ENCODE data around the gene CABLES2.

The CABLES2 gene

GRCh38 chr20:62444286-62444685 lies 37.2 kb upstream of the CABLES2 start:
- no peaks in the 10 kb centered on the region for H3K9me3 Mint-ChIP-seq
- no peaks in the 10 kb centered on the region for H3K36me3 Mint-ChIP-seq
- no peak for ATAC-seq
- H3K4me3 Mint-ChIP-seq = no peak overlapping the region
- H3K27ac Mint-ChIP-seq = no peak overlapping the region
- no peak for DNase-seq (ENCODE audit: low spot score in 2 of 2)
- no peaks in the 10 kb centered on the region for H3K4me1 Mint-ChIP-seq

GRCh38 chr20:62441987-62442539 lies 35.0 kb upstream of the CABLES2 start:
- H3K9me3 Mint-ChIP-seq = no peaks in the 10 kb centered on the region
- H3K4me3 Mint-ChIP-seq = no peak overlapping the region
- H3K27ac Mint-ChIP-seq = no peak overlapping the region
- DNase-seq (ENCODE audit: low spot score in 2 of 2) = no peak
- no peaks in the 10 kb centered on the region for H3K4me1 Mint-ChIP-seq
- ATAC-seq = no peak
- no peaks in the 10 kb centered on the region for H3K36me3 Mint-ChIP-seq

DNA sequence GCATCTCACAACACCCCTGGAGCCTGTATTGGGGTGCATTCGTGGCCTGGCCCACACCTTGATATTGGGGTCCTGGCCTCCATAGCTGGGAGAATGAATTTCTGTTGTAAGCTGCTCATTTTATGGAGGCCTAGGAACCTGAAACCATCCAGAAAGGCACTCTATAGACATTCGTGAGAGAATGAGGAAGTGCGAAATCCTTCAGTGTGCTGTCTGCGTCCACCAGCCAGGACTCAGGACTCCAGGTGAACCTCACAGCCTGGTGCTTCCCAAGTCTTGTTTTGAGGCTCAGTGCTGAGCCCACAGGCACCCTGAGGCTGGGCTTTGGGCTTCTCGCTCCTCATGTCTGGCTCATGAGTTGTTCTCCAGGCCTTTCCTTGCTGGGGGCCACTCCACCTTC lies 32.1 kb upstream of the CABLES2 start:
- Mint-ChIP-seq H3K4me1 (no peaks in the 10 kb centered on the region), H3K36me3 (no peaks in the 10 kb centered on the region), H3K4me3 (no peak overlapping the region), H3K9me3 (no peaks in the 10 kb centered on the region), H3K27ac (no peak overlapping the region)
- DNase-seq (ENCODE audit: low spot score in 2 of 2) (no peak), ATAC-seq (no peak)

DNA sequence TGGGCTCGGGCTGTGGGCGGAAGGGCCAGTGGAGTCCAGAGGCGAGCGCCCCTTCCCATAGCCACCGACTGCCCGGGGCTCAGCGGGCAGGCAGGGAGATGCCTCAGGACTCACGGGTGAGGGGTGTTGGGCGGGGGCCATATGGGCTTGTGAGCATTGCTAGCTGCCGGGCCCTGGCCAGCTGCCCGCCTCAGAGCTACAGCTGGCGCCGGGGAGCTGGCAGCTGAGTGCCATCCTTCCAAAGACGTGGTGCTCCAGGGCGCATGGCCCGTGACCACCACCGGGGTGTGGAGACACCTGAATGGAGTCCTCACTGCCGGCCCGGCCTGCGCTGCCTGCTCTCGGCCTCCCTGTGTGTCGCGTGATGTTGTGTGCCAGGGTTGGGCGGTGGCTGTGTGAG lies 30.8 kb upstream of the CABLES2 start:
- Mint-ChIP-seq H3K27ac (no peak overlapping the region), H3K9me3 (no peaks in the 10 kb centered on the region), H3K36me3 (no peaks in the 10 kb centered on the region), H3K4me3 (no peak overlapping the region), H3K4me1 (no peaks in the 10 kb centered on the region)
- no peak for DNase-seq (ENCODE audit: low spot score in 2 of 2)
- ATAC-seq = no peak

DNA sequence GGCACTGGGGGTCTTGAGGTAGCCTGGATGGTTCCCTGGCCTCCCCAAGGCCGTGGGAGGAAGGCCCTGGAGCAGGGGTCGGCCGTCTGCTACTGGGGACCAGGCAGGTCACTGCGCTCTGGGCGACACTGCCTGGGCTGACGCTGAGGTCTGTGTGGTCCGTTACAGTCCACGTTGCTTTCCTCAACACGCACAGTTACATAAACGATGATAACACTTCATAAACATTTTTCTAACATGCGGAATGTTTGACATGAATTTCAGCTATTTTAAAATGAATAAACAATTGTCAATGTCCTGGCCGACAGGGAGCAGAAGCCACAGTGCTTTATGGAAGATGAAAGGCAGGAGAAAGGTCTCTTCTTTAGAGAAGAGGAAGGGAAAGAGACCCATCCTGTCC lies 30.4 kb upstream of the CABLES2 start:
- Mint-ChIP-seq H3K4me1 (no peaks in the 10 kb centered on the region), H3K36me3 (no peaks in the 10 kb centered on the region), H3K4me3 (no peak overlapping the region), H3K9me3 (no peaks in the 10 kb centered on the region), H3K27ac (no peak overlapping the region)
- DNase-seq (ENCODE audit: low spot score in 2 of 2) (no peak), ATAC-seq (no peak)

GRCh38 chr20:62436692-62437091 lies 29.6 kb upstream of the CABLES2 start:
- H3K9me3 Mint-ChIP-seq = no peaks in the 10 kb centered on the region
- ATAC-seq = no peak
- H3K27ac Mint-ChIP-seq = no peak overlapping the region
- H3K36me3 Mint-ChIP-seq = no peaks in the 10 kb centered on the region
- no peak overlapping the region for H3K4me3 Mint-ChIP-seq
- no peak for DNase-seq (ENCODE audit: low spot score in 2 of 2)
- H3K4me1 Mint-ChIP-seq = no peaks in the 10 kb centered on the region

DNA sequence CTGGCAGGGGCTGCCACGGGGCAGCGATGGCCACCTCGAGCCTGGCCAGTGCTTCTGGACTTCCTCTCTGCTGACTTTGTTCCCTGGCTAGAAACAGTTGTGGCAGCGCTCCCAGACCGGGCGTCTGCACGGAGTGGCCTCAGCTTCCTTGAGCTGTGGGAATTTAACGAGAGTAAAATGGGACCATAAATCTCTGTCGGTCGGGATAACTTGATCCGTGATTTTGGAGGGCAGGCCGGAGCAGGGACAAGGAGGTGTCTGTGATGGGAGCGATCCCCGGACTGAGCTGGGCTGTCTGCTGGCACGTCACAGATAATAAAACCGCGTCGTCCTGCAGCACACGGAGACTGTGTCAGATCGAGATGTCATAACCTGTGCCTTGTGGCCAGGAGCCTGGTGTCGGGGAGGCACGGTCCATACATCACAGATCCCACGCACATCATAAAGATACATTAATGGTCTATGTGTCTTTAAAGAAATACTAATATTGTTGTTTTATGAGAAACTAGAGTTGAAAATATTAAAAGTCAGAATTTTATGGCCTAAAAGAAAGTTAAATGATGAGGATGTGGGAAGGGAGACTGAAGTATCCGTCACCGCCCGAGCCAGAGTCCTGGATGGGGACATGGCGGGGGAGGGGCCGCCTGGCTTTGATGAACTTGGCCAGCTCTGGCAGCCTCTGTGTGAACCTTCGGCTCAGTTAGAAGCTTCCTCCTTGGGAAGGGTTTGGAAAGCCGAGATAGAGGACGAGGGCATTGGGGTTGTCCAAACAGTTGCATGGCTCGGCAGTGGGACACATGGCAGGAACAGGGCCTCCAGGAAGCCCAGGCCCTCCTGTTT lies 26.8 kb upstream of the CABLES2 start:
- H3K27ac Mint-ChIP-seq = no peak overlapping the region
- ATAC-seq (no peak), DNase-seq (ENCODE audit: low spot score in 2 of 2) (no peak)
- no peak overlapping the region for H3K4me3 Mint-ChIP-seq
- H3K9me3 Mint-ChIP-seq = no peaks in the 10 kb centered on the region
- H3K36me3 Mint-ChIP-seq = no peaks in the 10 kb centered on the region
- no peaks in the 10 kb centered on the region for H3K4me1 Mint-ChIP-seq

- no peak overlapping the region for H3K27ac Mint-ChIP-seq
- ATAC-seq (no peak), DNase-seq (ENCODE audit: low spot score in 2 of 2) (no peak)
- no peaks in the 10 kb centered on the region for H3K9me3 Mint-ChIP-seq
- H3K4me1 Mint-ChIP-seq = no peaks in the 10 kb centered on the region
- no peak overlapping the region for H3K4me3 Mint-ChIP-seq
- no peaks in the 10 kb centered on the region for H3K36me3 Mint-ChIP-seq
Observed at GRCh38 chr20:62430866-62431447, 23.9 kb upstream of the CABLES2 start.

DNA sequence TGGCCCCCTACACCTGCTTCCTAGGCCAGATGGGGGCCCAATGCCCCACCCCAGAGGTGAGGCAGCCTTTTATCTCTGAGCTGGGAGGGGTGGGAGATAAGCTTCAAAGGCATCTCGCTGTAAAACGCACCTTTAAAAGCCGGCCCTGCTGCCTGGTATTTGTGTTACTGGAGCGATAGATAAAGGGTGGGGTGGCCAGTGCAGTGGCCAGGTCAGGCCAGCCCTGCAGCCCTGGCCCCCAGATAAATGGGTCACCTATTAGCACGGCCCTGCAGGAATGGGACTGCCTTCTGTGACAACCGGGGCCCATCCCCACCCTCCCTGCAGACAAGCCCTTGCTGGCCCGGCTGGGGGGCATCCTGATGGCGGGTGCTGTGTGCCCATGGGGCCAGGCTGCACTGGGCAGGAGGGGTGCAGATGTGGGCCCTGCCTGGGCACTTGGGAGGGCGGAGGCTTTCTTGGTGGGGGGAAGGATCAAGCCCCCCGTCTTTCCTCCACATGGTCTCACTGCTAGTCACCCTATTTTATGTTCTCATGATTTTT lies 23.3 kb upstream of the CABLES2 start:
- ATAC-seq (no peak), DNase-seq (ENCODE audit: low spot score in 2 of 2) (no peak)
- Mint-ChIP-seq H3K36me3 (no peaks in the 10 kb centered on the region), H3K4me3 (no peak overlapping the region), H3K4me1 (no peaks in the 10 kb centered on the region), H3K27ac (no peak overlapping the region), H3K9me3 (no peaks in the 10 kb centered on the region)

GRCh38 chr20:62429455-62430310 lies 22.6 kb upstream of the CABLES2 start:
- no peaks in the 10 kb centered on the region for H3K9me3 Mint-ChIP-seq
- DNase-seq (ENCODE audit: low spot score in 2 of 2) (no peak), ATAC-seq (no peak)
- H3K27ac Mint-ChIP-seq = no peak overlapping the region
- H3K4me1 Mint-ChIP-seq = no peaks in the 10 kb centered on the region
- no peak overlapping the region for H3K4me3 Mint-ChIP-seq
- H3K36me3 Mint-ChIP-seq = no peaks in the 10 kb centered on the region

DNA sequence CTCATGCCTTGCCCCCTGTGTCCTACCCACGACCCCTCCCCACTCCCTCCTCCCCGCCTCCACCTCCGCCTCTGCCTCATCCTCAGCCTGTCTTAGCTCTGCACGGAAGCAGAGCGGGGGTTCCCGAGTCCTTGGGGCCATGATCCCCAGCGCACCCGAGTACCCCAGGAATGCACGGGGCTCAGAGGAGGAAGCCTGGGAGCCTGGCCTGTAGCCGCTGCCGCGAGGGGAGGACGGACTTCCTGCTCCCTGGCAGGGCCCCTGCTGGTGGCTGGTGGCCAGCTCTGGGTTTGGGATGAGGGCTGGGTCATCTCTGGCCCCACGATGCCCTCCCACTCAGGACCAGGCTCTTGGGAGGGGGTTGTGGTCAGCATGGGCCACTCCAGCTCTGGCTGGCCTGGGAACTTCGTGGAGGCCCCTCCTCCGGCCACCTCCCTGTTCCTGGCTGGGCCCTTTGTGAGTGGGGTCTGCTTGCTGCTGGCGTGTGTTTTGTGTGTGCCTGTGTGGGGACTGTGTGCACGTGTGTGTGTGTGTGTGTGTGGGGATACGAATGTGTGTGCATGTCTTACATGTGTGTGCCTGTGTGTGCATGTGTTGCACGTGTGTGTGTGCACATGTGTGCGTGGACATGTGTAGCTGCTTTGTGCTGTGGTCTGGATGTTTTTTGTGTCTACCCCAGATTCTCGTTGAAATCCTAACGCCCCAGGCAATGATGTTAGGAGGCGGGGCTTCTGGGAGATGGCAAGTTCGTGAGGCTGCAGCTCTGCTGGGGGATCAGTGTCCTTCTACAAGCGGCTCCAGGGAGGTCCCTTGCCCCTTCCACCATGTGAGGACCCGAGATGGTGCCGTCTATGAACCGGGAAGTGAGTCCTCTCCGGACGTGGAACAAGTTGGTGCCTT lies 21.6 kb upstream of the CABLES2 start:
- Mint-ChIP-seq H3K4me1 (no peaks in the 10 kb centered on the region), H3K36me3 (no peaks in the 10 kb centered on the region), H3K4me3 (no peak overlapping the region), H3K9me3 (no peaks in the 10 kb centered on the region), H3K27ac (no peak overlapping the region)
- DNase-seq (ENCODE audit: low spot score in 2 of 2) = no peak
- no peak for ATAC-seq

GRCh38 chr20:62428002-62428372 lies 20.9 kb upstream of the CABLES2 start:
- H3K4me1 Mint-ChIP-seq = no peaks in the 10 kb centered on the region
- H3K9me3 Mint-ChIP-seq = no peaks in the 10 kb centered on the region
- H3K27ac Mint-ChIP-seq = no peak overlapping the region
- ATAC-seq (no peak), DNase-seq (ENCODE audit: low spot score in 2 of 2) (no peak)
- H3K4me3 Mint-ChIP-seq = no peak overlapping the region
- no peaks in the 10 kb centered on the region for H3K36me3 Mint-ChIP-seq

DNA sequence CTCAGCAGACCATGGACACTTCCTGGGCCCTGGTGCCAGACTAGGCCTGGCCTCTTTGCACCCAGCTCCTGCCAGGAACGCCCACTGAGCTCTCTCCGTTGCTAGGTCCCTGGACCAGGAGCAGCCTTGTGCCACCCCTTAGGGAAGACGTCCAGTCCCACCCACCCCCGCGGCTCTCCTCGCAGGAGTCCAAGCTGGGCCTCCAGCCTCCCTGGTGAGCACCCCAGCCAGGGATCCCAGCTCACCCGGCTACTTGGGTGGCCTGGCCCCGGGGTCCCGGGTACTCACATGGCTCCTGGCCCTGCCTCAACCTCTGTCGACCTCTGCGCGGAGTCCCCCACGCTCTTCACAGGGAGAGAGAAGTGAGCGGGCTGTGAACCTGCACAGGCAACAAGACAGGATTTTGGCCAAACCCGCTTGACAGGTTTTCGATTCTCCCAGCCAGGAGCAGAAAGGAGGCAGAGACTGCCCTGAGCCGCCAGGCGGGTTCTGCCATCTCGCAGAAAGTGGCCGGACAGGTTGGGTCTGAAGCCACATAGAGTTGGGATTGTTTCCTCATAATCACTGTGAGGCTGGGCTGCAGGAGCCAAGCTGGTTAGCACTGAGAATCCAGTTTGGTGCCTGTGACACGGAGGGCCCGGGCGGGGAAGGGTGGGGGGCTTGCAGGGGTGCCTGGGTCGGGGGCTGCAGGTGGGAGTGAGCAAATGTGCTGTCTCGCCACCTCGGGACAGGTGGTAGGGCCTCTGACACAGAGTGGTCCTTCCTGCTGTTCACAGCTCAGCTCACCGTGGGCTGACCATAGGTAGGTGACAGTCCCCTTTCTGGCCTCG lies 20.3 kb upstream of the CABLES2 start, which contains the start of gene RBBP8NL:
RBBP8NL (minus strand) TSS at position 368 of the 830 bp plus-strand sequence. CDS start 7,892 bp downstream, outside the sequence.
- no peak for ATAC-seq
- Mint-ChIP-seq H3K4me3 (no peak within 1 kb of the TSS), H3K4me1 (no peaks in the 10 kb centered on the region), H3K9me3 (no peaks in the 10 kb centered on the region), H3K36me3 (no peaks in the 10 kb centered on the region), H3K27ac (no peak within 1 kb of the TSS)
- no peak for DNase-seq (ENCODE audit: low spot score in 2 of 2)

DNA sequence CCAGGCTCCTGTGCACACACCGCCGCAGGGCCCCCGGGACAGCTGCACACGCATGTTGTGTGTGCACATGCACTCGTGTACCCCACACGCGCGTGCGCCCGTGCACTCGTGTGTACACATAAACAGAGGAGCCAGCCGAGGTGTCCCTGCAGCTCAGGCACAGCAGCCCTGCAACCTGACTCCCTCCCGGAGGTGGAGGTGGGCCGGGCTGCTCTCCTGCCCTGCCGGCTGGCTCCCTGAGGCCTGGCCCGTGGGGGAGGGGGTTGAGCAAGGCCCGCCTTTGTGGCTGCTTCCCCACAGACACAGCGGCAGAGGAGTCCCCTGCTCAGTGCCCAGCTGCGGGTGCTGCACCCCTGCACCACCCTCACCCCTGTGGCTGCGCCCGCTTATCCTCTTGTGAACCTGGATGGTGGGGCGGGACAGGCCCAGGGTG lies 19.6 kb upstream of the CABLES2 start:
- no peaks in the 10 kb centered on the region for H3K36me3 Mint-ChIP-seq
- no peak for DNase-seq (ENCODE audit: low spot score in 2 of 2)

More for the DNA sequence above, 19.6 kb upstream of the CABLES2 start:
- H3K27ac Mint-ChIP-seq = no peak overlapping the region
- H3K4me1 Mint-ChIP-seq = no peaks in the 10 kb centered on the region
- H3K9me3 Mint-ChIP-seq = no peaks in the 10 kb centered on the region
- ATAC-seq = no peak
- no peak overlapping the region for H3K4me3 Mint-ChIP-seq

Measured in stimulated activated effector memory CD8-positive, alpha-beta T cell treated with anti-CD3 and anti-CD28 coated beads, Interleukin-12 subunit alpha, Interleukin-12 subunit beta, amount 100 ng/mL, for 72 hours (primary cell).